Measurements from ENCODE around the gene KIFC1.

Gene KIFC1

DNA sequence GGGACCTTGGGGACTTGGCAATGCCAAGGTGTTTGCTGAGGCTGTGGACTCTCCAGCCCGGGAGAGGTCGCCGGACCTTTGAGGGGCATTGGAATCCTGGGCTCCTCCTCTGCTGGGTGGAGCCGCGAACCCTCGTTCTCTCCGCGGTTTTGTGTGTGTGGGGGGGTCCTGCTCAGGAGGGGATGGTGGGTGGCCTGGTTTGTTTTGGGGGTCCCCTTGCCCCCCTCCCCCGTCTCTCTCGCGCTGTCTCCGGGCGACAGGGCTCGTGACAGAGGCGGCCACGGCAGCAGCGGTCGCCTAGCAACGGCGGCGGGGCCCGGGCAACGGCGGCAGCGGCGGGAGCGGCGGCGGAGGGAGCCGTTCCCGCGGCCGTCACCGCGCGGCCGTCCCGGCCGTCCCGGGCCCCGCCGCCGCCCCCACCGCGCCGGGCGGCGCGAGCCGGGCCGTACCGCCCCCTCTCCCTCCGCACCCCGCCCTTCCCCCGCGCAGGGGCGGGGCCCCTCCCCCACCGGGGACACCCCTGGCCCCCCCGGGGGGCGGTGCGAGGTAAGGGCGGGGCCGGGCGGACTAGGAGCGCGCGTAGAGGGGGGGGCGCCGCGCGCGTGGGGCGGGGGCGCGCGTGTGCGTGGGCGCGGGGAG lies 36.1 kb downstream of the KIFC1 start:
- DNase-seq: peak; percentile 59

DNA sequence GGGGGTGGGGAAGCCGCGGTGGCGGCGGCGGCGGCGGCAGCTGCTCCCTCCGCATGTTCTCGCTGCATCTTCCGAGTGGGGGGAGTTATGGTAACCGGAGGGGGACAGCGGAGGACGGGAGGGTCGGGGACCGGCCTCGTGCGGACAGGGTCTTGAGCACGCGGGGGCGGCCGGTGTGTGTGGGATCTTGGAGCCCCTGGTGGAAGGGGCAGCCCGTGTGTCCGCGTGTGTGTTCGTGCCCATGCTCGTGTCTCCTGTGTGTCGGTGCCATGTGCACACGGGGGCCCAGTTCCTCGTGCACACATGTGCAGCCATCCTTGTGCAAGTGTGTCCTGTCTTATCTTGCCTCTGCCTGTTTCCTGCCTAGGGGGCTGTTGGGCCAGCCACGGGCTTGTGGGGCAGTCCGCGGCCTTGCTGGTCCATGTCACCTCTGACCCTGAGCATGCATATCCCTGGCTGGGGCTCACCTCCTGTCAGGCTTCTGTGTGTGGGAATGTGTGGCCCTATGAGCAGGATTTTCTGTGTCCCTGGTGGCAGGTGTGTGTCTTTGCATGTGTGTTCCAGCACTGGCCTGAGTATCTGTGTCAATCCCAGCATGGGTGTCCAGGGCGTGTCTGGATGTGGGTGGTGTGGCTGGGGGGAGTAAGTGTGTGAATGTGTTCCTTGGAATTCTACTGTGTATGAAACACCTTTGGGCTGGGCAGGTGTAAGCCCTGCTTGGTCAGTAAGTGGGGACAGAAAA lies 36.8 kb downstream of the KIFC1 start:
- DNase-seq: peak; percentile 82

DNA sequence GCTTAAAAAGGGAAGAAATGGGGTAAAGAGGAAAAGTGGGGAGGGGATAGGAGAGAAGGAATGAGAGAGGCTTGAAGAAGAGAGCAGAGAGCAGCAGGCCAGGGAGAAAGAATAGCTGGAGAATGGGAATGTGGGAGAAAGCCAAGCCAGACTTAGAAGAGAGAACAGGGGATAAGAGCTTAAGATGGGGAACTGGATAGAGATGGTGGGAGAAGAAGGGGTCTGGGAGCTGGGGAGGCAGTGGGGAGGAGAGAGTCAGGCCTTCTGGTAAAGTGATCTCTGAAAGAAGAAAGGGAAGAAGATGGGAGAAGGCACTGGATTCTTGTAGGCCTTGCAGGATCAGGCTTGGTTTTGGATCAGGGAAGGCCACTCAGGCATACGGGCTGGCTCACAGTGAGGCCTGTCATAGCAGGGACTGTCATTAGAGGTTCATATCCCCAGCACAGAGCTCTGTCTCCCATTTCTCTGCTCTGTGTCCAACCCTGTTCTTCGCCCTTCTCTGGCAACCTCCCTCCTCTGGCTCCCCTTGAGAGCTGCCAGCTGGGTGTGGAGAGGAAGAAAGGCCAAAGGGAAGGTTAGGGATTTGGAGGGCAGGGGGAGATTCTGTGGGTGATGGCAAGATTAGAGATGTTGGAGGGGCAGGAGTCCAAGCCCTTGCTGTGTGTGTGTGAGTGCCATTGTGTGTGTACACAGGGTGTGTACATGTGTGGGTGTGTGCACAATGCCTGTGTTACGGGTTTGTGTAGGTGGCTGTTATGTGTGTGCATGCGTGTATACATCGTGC lies 37.5 kb downstream of the KIFC1 start:
- no peak for DNase-seq

DNA sequence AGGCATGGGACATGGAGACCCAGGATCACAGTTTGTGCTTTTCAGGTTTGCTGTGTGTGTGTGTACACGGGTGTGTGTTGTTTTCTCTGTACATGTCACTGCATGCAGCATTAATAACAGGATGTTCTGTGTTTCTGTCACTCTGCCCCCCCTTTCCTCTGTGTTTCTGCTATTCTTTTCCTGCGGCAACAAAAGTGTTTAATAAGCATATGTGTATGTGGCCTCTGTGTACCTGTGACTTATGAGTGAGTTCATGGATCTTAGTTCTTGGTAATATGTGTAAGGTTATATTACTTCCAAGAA lies 38.1 kb downstream of the KIFC1 start:
- DNase-seq: no peak

DNA sequence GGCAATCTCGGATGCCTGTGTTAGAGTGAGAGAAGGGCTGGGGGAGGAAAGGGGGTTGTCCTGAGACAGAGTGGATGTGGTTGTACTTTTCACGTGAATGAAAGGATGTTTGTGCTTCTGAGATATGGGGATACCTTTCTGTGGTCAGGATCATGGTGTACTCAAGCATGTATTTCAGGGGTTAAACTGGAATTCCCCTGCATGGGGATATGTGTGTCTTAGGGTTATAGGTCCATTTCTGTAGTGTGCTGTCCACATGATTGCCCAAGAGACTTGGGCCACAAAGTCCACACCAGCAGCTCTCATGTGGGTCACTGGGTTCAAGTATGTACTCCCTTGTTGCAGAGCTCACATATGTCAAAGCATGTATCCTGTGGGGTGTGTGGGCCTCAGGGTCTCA lies 38.7 kb downstream of the KIFC1 start:
- DNase-seq: no peak

- DNase-seq: peak; percentile 84
Observed at GRCh38 chr6:33430991-33431879, 39.6 kb downstream of the KIFC1 start.

DNA sequence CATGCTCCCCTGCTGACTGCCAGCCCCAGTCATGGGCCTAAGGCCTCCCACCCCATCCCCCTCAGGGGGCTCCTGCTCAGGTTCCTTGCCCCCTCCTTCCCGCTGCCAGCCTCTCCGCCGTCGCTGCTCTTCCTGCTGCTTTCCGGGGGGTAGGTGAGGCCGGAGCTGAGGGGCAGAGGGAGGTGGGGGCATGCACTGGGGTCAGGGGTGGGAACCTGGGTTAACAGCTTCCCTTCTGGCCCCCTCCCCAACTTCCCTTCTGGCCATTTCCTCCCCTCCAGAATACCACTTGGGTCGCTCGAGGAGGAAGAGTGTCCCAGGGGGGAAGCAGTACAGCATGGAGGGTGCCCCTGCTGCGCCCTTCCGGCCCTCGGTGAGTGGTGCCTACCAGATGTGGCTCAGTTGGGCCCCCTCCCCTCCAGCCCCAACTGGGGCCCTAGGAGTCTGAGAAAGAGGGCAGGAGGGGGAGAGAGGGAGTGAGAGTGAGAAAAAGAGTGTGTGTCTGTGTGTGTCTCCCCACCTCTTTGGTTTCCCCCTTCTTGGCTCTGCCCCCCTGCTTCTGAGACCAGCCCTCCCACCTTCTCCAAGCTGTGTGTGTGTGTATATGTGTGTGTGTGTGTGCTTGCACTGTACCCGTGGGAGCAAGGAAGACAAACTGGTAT lies 40.4 kb downstream of the KIFC1 start:
- DNase-seq: no peak

GRCh38 chr6:33432546-33432945 lies 40.9 kb downstream of the KIFC1 start:
- DNase-seq: no peak

DNA sequence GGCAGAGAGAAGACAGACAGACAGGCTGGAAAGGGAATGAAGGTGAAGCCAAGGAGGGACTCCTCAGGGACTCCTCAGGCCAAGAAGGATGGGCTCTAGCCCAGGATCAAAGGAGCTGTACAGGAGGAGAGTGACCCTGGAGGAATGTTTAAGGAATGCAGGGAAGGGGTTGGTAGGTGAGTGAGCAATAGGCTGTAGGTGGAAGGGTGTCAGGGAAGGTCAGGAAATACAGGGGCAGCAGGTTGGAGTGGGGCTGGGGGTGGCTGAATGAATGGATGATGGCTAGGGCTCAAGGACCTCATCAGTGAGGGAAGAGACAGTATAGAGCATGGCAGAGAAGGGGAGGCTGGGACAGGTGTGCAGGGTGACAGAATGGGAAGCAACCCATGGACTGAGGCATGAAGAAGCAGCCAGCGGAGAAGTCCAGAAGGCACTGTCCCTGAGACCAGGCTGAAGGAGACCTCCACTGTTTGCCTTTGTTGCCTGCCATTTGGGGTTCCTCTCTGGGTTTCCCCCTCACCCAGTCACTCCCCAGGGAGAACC lies 41.4 kb downstream of the KIFC1 start:
- no peak for DNase-seq

GRCh38 chr6:33433544-33434191 lies 42.0 kb downstream of the KIFC1 start:
- DNase-seq: no peak

DNA sequence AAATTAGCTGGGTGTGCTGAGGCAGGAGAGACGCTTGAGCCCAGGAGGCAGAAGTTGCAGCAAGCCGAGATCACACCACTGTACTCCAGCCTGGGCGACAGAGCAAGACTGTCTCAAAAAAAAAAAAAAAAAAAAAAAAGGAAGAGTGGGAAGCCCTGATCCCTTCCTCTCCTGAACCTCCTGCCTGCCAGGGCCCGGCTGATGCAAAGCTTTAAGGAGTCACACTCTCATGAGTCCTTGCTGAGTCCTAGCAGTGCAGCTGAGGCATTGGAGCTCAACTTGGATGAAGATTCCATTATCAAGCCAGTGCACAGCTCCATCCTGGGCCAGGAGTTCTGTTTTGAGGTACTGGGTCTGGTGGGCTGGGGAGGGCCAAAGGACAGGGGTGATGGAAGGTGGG lies 43.3 kb downstream of the KIFC1 start:
- no peak for DNase-seq

- no peak for DNase-seq
Observed at GRCh38 chr6:33437666-33438065, 46.0 kb downstream of the KIFC1 start.

DNA sequence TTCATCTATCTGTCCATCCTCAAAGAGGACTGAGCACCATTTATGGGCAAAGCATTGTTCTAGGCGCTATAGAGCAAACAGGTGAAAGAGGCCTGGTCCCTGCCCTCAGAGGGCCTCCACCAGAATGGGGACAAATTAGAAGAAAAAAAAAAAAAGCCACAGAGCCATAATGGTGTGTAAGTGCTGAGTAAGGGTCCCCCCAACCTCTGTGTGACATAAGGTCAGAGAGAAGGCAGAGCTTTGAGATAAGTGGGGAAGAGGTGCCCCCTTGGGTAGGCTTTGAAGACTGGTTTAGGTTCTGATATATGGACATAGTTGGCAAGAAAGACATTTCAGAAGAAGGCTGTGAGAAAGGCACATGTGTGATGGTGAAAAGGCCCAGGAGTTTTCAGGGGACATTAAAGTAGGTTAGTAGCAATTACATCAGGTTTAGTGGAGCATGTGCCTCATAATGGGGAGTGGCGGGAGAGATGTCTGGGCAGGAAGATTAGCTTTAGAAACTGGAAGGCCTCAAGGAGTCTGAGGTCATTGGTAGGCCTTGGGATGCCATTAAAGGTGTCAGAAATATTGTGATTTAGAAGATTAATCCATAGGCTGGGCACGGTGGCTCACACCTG lies 47.5 kb downstream of the KIFC1 start:
- DNase-seq: no peak

- no peak for DNase-seq
Observed at GRCh38 chr6:33439956-33440648, 48.5 kb downstream of the KIFC1 start.

DNA sequence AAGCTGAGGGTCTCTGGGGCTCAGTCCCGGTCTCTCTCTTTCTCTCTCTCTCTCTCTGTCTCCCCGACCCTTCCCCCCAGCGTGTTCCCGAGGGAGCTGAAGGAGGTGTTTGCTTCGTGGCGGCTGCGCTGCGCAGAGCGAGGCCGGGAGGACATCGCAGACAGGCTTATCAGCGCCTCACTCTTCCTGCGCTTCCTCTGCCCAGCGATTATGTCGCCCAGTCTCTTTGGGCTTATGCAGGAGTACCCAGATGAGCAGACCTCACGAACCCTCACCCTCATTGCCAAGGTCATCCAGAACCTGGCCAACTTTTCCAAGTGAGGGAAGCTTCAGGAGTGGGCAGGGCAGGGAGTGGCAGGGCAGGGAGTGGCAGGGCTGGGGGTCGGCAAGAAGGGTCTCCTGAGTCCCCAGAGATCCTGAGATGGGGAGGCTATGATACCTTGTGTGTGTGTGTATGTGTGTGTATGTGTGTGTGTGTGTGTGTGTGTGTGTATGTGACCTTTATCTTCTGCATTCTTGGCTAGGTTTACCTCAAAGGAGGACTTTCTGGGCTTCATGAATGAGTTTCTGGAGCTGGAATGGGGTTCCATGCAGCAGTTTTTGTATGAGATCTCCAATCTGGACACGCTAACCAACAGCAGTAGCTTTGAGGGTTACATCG lies 49.2 kb downstream of the KIFC1 start:
- DNase-seq: no peak

- DNase-seq: no peak
Observed at GRCh38 chr6:33441457-33441856, 49.8 kb downstream of the KIFC1 start.

DNA sequence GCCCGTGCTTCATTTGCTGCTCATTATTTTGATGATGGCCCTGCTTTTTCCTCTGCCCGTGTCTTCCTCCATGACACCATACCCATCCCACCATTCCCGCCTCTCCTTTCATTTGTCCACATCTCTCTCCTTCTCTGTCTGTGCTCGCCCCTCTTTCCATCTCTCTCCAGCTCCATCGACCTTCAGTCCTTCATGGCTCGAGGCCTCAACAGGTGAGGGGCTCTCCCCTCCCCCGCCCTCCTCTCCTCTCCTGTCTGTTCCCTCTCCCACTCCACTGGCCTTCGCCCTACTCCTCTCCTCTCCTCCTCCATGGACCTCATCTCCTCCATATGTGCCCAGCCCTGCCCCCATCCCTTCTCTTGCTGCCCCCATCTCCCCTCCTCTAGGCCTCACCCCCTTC lies 50.7 kb downstream of the KIFC1 start:
- DNase-seq: no peak

GRCh38 chr6:33443025-33443424 lies 51.4 kb downstream of the KIFC1 start:
- DNase-seq: no peak

- DNase-seq: no peak
Observed at GRCh38 chr6:33443619-33444504, 52.2 kb downstream of the KIFC1 start.
